Measurements from ENCODE around the gene SAPCD1. TPM values are rescaled to one million over a fixed set of nuclear protein-coding genes. Genes with fewer than 3 reads are reported as not detected.

The SAPCD1 gene
- total and polyA plus RNA-seq, 2 donors (not counting 1 experiment from before 2014, with no cell fraction given): 12.9 TPM

GRCh38 chr6:31778999-31779885, 16.8 kb downstream of the SAPCD1 start:
- CTCF ChIA-PET: interaction anchor here (0.7 to 1.9 kb wide), 2 partner anchors 9 to 10 kb away, joined by 3 to 7 read pairs; no protein-coding TSS in a partner anchor
- POLR2A ChIA-PET: interaction anchor here (1.0 kb wide), 1 partner anchor 51 kb away, joined by 4 read pairs; no protein-coding TSS in a partner anchor
- H3K27me3 Mint-ChIP-seq: no peaks in the 10 kb centered on the region
- Histone ChIP-seq H3K9ac (ENCODE audit: low read length) (no peak overlapping the region), H3K9me3 (ENCODE audit: control extremely low read depth in 1 of 3, control insufficient read depth in 2 of 3, insufficient read depth in 1 of 3, low read length in 2 of 3) (no peaks in the 10 kb centered on the region), H4K20me1 (ENCODE audit: control insufficient read depth, insufficient read depth, low read length, poor library complexity, severe bottlenecking) (no peaks in the 10 kb centered on the region), H3K4me1 (ENCODE audit: control insufficient read depth in 2 of 2, insufficient read depth in 2 of 2, low read length in 2 of 2) (peaks cover 15 to 21% of the 10 kb centered on the region in 2 donors), H3K27me3 (replicated peaks in 1 of 4; ENCODE audit: control extremely low read depth in 1 of 4, control insufficient read depth in 3 of 4, insufficient read depth in 4 of 4, low read length in 3 of 4) (no peaks in the 10 kb centered on the region), H2AFZ (ENCODE audit: insufficient read depth, low read depth, low read length, poor library complexity, severe bottlenecking) (no peak overlapping the region), H3K4me2 (replicated peaks; ENCODE audit: low read depth, low read length, poor library complexity, severe bottlenecking) (no peak overlapping the region), H3K79me2 (ENCODE audit: control insufficient read depth, insufficient read depth, low read length) (peaks cover 3% of the 10 kb centered on the region), H3K4me3 (ENCODE audit: control extremely low read depth in 1 of 5, extremely low read depth in 1 of 5, insufficient read depth in 1 of 5, low read depth in 2 of 5, low read length in 4 of 5) (no peak overlapping the region), H3K27ac (ENCODE audit: low read length in 2 of 2) (no peak overlapping the region), H3K36me3 (replicated peaks in 1 of 2; ENCODE audit: control extremely low read depth in 1 of 2, control insufficient read depth in 1 of 2, extremely low read depth in 1 of 2, insufficient read depth in 2 of 2, low read length in 1 of 2) (peaks cover 0 to 56% of the 10 kb centered on the region in 2 experiments)
- peaks cover 18% of the 10 kb centered on the region for H3K4me1 Mint-ChIP-seq
- intact Hi-C loops (cut with micrococcal nuclease): no loop called here
- 98% methylated on average over 35 of the region's 43 CpGs for WGBS (ENCODE audit: insufficient coverage)
- H3K9me3 Mint-ChIP-seq (ENCODE audit: insufficient read depth): no peaks in the 10 kb centered on the region
- H3K27ac Mint-ChIP-seq: no peak overlapping the region
- no peak for ATAC-seq (ENCODE audit: low read depth)
- TF ChIP-seq, protein P1, sequence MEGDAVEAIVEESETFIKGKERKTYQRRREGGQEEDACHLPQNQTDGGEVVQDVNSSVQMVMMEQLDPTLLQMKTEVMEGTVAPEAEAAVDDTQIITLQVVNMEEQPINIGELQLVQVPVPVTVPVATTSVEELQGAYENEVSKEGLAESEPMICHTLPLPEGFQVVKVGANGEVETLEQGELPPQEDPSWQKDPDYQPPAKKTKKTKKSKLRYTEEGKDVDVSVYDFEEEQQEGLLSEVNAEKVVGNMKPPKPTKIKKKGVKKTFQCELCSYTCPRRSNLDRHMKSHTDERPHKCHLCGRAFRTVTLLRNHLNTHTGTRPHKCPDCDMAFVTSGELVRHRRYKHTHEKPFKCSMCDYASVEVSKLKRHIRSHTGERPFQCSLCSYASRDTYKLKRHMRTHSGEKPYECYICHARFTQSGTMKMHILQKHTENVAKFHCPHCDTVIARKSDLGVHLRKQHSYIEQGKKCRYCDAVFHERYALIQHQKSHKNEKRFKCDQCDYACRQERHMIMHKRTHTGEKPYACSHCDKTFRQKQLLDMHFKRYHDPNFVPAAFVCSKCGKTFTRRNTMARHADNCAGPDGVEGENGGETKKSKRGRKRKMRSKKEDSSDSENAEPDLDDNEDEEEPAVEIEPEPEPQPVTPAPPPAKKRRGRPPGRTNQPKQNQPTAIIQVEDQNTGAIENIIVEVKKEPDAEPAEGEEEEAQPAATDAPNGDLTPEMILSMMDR (IDR thresholded peaks at IDR 0.05): no peak
- no peak for TF ChIP-seq EZH2 (IDR thresholded peaks at IDR 0.05; ENCODE audit: borderline replicate concordance, insufficient read depth, low read depth, low read length, poor library complexity, severe bottlenecking)
- no peak for DNase-seq
- H3K4me3 Mint-ChIP-seq: no peak overlapping the region

DNA sequence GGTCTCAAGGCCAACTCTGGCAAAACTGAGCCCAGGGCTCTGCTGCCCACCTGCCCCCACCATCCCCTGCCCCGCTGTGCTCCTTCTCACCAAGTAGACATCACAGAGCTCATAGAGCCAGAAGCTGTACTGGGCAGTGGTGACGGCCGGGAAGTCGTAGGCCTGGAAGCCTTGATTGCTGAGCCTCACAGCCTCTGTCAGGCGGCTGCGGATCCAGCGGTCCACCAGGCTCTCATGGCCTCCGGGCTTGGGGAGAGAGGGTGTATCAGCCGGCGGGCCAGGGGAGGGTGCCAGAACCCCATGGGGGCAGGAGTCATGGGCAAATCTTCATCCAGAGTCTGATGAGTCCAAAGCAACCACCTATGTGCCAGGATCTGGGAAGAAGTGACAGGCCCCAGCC, 17.5 kb downstream of the SAPCD1 start:
- POLR2A ChIA-PET: no interaction called here

More for the DNA sequence above, 17.5 kb downstream of the SAPCD1 start:
- Histone ChIP-seq H4K20me1 (ENCODE audit: control insufficient read depth, insufficient read depth, low read length, poor library complexity, severe bottlenecking) (no peaks in the 10 kb centered on the region), H2AFZ (ENCODE audit: insufficient read depth, low read depth, low read length, poor library complexity, severe bottlenecking) (no peak overlapping the region), H3K27ac (ENCODE audit: low read length in 2 of 2) (no peak overlapping the region), H3K4me1 (ENCODE audit: control insufficient read depth in 2 of 2, insufficient read depth in 2 of 2, low read length in 2 of 2) (peaks cover 15 to 21% of the 10 kb centered on the region in 2 donors), H3K4me3 (ENCODE audit: control extremely low read depth in 1 of 5, extremely low read depth in 1 of 5, insufficient read depth in 1 of 5, low read depth in 2 of 5, low read length in 4 of 5) (no peak overlapping the region), H3K9me3 (ENCODE audit: control extremely low read depth in 1 of 3, control insufficient read depth in 2 of 3, insufficient read depth in 1 of 3, low read length in 2 of 3) (no peaks in the 10 kb centered on the region), H3K4me2 (replicated peaks; ENCODE audit: low read depth, low read length, poor library complexity, severe bottlenecking) (no peak overlapping the region), H3K36me3 (replicated peaks in 1 of 2; ENCODE audit: control extremely low read depth in 1 of 2, control insufficient read depth in 1 of 2, extremely low read depth in 1 of 2, insufficient read depth in 2 of 2, low read length in 1 of 2) (peaks cover 0 to 63% of the 10 kb centered on the region in 2 experiments), H3K79me2 (ENCODE audit: control insufficient read depth, insufficient read depth, low read length) (peaks cover 10% of the 10 kb centered on the region), H3K27me3 (replicated peaks in 1 of 4; ENCODE audit: control extremely low read depth in 1 of 4, control insufficient read depth in 3 of 4, insufficient read depth in 4 of 4, low read length in 3 of 4) (no peaks in the 10 kb centered on the region), H3K9ac (ENCODE audit: low read length) (no peak overlapping the region)
- H3K27me3 Mint-ChIP-seq: no peaks in the 10 kb centered on the region
- ATAC-seq (ENCODE audit: low read depth) (no peak), DNase-seq (no peak)
- no peaks in the 10 kb centered on the region for H3K9me3 Mint-ChIP-seq (ENCODE audit: insufficient read depth)
- no peak overlapping the region for H3K4me3 Mint-ChIP-seq
- WGBS (ENCODE audit: insufficient coverage): 97% methylated on average over 10 of the region's 10 CpGs
- CTCF ChIA-PET: no interaction called here
- no peak for TF ChIP-seq EZH2 (IDR thresholded peaks at IDR 0.05; ENCODE audit: borderline replicate concordance, insufficient read depth, low read depth, low read length, poor library complexity, severe bottlenecking)
- TF ChIP-seq, protein P1 (IDR thresholded peaks at IDR 0.05): no peak
- peaks cover 21% of the 10 kb centered on the region for H3K4me1 Mint-ChIP-seq
- intact Hi-C loops (cut with micrococcal nuclease): no loop called here
- no peak overlapping the region for H3K27ac Mint-ChIP-seq

All from B cell (primary cell).